Mammary epithelial cell (primary cell): ENCODE measurements around the gene MSI2.

Experiments used
- EZH2 ChIP-seq: IDR thresholded peaks from 2 replicates; pipeline ENCODE4 v1.6.1; 2012; ENCODE audit warnings: low read length, inconsistent platforms, borderline replicate concordance
- TF ChIP-seq, protein P1 (sequence below), 2 donors: IDR thresholded peaks in 1 of 2; conservative IDR thresholded peaks in 1 of 2; 2 replicates each; pipeline ENCODE4 v1.5.1; 2011 to 2012; ENCODE audit warnings: inconsistent platforms in 2 of 2, low read length in 2 of 2, mild to moderate bottlenecking in 2 of 2, control low read depth in 1 of 2, low read depth in 1 of 2; ENCODE audit not compliant: insufficient read depth in 1 of 2; ENCODE audit errors: extremely low read depth in 1 of 2

DNA sequence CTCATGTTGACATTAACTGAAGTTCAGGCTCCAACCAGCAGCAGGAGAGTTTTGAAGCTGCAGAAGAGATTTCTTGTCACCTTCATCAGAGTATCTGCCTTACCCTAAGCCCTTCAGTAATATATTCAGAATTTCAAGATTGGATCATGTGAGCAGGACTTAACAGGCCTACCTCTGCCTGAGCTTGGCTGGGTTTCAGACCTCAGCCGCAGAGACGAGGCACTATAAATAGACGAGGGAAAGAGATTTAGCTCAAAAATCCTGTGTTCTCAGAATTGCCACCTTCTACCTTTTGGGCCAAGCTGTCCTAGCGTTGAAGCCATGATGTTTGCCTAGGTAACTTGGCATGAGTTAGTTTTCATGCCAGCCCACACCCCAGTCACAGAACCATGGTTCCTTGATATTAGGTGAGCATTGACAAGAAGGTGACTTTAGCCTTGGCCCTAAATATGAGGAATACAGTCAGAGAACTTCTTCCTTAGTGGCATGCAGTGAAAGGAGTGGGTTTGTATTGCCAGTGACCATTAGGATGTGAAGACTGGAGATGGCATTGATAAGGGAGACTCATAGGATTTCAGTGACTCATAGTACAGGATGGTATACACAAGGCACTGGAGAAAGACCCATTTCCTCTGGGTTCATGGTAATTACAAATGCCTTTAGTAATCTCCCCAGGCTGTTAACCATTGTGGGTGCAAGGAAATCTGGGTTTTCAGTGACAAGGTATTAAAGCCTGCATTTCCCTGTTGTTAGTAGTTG, 224.3 kb downstream of the MSI2 start:
- TF ChIP-seq, protein P1, sequence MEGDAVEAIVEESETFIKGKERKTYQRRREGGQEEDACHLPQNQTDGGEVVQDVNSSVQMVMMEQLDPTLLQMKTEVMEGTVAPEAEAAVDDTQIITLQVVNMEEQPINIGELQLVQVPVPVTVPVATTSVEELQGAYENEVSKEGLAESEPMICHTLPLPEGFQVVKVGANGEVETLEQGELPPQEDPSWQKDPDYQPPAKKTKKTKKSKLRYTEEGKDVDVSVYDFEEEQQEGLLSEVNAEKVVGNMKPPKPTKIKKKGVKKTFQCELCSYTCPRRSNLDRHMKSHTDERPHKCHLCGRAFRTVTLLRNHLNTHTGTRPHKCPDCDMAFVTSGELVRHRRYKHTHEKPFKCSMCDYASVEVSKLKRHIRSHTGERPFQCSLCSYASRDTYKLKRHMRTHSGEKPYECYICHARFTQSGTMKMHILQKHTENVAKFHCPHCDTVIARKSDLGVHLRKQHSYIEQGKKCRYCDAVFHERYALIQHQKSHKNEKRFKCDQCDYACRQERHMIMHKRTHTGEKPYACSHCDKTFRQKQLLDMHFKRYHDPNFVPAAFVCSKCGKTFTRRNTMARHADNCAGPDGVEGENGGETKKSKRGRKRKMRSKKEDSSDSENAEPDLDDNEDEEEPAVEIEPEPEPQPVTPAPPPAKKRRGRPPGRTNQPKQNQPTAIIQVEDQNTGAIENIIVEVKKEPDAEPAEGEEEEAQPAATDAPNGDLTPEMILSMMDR (conservative IDR thresholded peaks at IDR 0.05 in 1 of 2, IDR thresholded peaks at IDR 0.05 in 1 of 2; ENCODE audit: extremely low read depth in 1 of 2, insufficient read depth in 1 of 2, low read depth in 1 of 2, low read length in 2 of 2), result no peak
- TF ChIP-seq EZH2, result no peak
